Right lobe of liver (tissue), 6 donors: Measurements from ENCODE around the gene BTAF1. TPM values are rescaled to one million over a fixed set of nuclear protein-coding genes. Genes with fewer than 3 reads are reported as not detected.

ENCODE experiments used
- ATAC-seq, 4 donors: fragments of 200-7000 bp; cut with Tn5 transposase; one replicate each; pipeline ENCODE4 v1.9.1; 2020; ENCODE audit warnings: mild to moderate bottlenecking in 4 of 4, moderate library complexity in 4 of 4
- DNase-seq, 3 donors: peaks; one replicate each; pipeline ENCODE4 v3.0.0-alpha.2; 2020
- H3K27ac ChIP-seq, 3 donors: fragments of 200-600 bp; one replicate each; pipeline ENCODE4 v1.8.0; 2022
- H3K27me3 ChIP-seq, 2 donors: fragments of 200-600 bp; one replicate each; pipeline ENCODE4 v1.8.0; 2022
- H3K36me3 ChIP-seq, 4 donors: fragments of 200-600 bp; sonication (generic) in 1 of 4; one replicate each; pipeline versions ENCODE4 v1.5.1 to v1.8.0; 2017 to 2022; ENCODE audit warnings: control low read depth in 1 of 4
- H3K4me1 ChIP-seq, 4 donors: fragments of 200-600 bp; sonication (generic) in 1 of 4; one replicate each; pipeline versions ENCODE4 v1.5.1 to v1.8.0; 2017 to 2022; ENCODE audit warnings: control low read depth in 1 of 4
- H3K4me3 ChIP-seq, 3 donors: fragments of 200-600 bp; one replicate each; pipeline ENCODE4 v1.8.0; 2022
- H3K9me3 ChIP-seq, 4 donors: fragments of 200-600 bp; sonication (generic) in 1 of 4; one replicate each; pipeline versions ENCODE4 v1.5.1 to v1.8.0; 2017 to 2022; ENCODE audit warnings: control low read depth in 1 of 4
- POLR2A ChIP-seq: fragments of 450-650 bp; IDR thresholded peaks from one replicate; pipeline ENCODE4 v1.6.1; 2017; ENCODE audit warnings: antibody characterized with exemption, mild to moderate bottlenecking
- WGBS: methylation state at CpG from one replicate; pipeline ENCODE4 v1.1.6; 2018; ENCODE audit warnings: low coverage, low lambda C conversion rate; ENCODE audit not compliant: insufficient coverage; ENCODE audit errors: missing lambda C conversion rate; 5-methylcytosine and 5-hydroxymethylcytosine counted together
- intact Hi-C, 2 donors: fragments of 100-400 bp; cut with DNase I; formaldehyde crosslinking; loops; one replicate each; pipeline versions ENCODE4 v1.11.2 to v1.14.1; 2022
- long read RNA-seq: library from polyadenylated mRNA; unstranded; transcript quantifications from one replicate; pipeline ENCODE4 v2.0.0, GENCODE V29; 2019
- total RNA-seq, 6 experiments: library from RNA; depleted of rRNA in 2 of 6; stranded (reverse); fragments of >200 nt in 2 of 6; fragmentation: NEBNext Ultra II Directional in 3 of 6; extraction: Animal tissue kit (Norgen Biotek cat#: 25700) in 3 of 6; gene quantifications; one replicate each; pipeline versions ENCODE4 v1.1.0 to v1.2.4, GENCODE V29; 2016 to 2023
- TF ChIP-seq, protein P1 (sequence below), 4 donors: fragments of 200-600 bp in 3 of 4; fragments of 450-650 bp in 1 of 4; IDR thresholded peaks; one replicate each; pipeline versions ENCODE4 v1.5.1 to v1.8.0; 2016 to 2022; ENCODE audit warnings: antibody characterized with exemption in 4 of 4, mild to moderate bottlenecking in 2 of 4
- donor health status: DM: no; HTN: yes; CAD: no.
- donor health status: DM: no; HTN: no; CAD: no.
- donor health status: DM: no; HTN: no; CAD: no.
- donor health status: DM: no; HTN: yes; CAD: no.
- donor health status: DM: no; HTN: yes; CAD: no.

Gene BTAF1
- 10 to 100 TPM; 13.4 to 20.3 (median 17.4) TPM for total RNA-seq
- long read RNA-seq, partial matches to known transcripts, result 1 of 1 reads
- long read RNA-seq, other reads (novel, unspliced or antisense), result 0 of 1 reads

- H3K27ac ChIP-seq, result peak within 1 kb of the TSS; percentile 95 to 98 (median 98)
- peak; percentile 95 to 99 (median 98) for ATAC-seq
- no peaks in the 10 kb centered on the region for H3K27me3 ChIP-seq
- peaks cover 0 to 10% (median 0%) of the 10 kb centered on the region in 4 donors for H3K4me1 ChIP-seq
- intact Hi-C loops, result no loop called here
- peak within 1 kb of the TSS; percentile 69 to 89 (median 82) for H3K4me3 ChIP-seq
- H3K36me3 ChIP-seq, result no peaks in the 10 kb centered on the region
- TF ChIP-seq POLR2A, result peak; percentile 92
- TF ChIP-seq, protein P1, sequence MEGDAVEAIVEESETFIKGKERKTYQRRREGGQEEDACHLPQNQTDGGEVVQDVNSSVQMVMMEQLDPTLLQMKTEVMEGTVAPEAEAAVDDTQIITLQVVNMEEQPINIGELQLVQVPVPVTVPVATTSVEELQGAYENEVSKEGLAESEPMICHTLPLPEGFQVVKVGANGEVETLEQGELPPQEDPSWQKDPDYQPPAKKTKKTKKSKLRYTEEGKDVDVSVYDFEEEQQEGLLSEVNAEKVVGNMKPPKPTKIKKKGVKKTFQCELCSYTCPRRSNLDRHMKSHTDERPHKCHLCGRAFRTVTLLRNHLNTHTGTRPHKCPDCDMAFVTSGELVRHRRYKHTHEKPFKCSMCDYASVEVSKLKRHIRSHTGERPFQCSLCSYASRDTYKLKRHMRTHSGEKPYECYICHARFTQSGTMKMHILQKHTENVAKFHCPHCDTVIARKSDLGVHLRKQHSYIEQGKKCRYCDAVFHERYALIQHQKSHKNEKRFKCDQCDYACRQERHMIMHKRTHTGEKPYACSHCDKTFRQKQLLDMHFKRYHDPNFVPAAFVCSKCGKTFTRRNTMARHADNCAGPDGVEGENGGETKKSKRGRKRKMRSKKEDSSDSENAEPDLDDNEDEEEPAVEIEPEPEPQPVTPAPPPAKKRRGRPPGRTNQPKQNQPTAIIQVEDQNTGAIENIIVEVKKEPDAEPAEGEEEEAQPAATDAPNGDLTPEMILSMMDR (IDR thresholded peaks at IDR 0.05), result no peak
- 2% methylated on average over 26 of the region's 65 CpGs for WGBS
- DNase-seq, result peak; percentile 96 to 97 (median 96)
- H3K9me3 ChIP-seq, result peaks cover 0 to 6% (median 0%) of the 10 kb centered on the region in 4 donors
Measured at GRCh38 chr10:91923371-91924211, at the start of gene BTAF1. TSS of gene BTAF1 (plus strand) at chr10:91923770. CDS start at chr10:91924077, 307 bp downstream.

DNA sequence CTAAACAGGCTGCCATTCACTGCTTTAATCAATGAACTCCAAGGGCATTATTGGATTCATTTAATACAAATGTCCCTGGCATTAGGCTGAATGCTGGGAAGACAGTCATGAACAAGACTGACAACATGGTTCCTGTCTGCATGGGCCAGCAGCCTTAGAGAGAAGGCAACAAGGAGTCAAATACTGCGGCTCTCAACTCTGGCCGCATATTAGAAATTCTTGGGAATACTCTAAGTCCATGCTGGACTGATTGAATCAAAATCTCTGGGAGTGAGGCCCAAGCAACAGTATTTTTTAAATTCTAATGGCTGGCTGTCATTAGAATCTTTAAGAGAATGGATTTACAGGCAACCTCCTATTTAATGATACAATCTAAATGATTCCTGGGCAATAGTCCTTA lies 48.4 kb upstream of the BTAF1 start:
- Histone ChIP-seq H3K4me3 (no peak overlapping the region), H3K27me3 (no peaks in the 10 kb centered on the region), H3K4me1 (no peaks in the 10 kb centered on the region), H3K27ac (no peak overlapping the region), H3K36me3 (no peaks in the 10 kb centered on the region), H3K9me3 (no peaks in the 10 kb centered on the region)
- intact Hi-C loops, result no loop called here
- no peak for ATAC-seq
- TF ChIP-seq, protein P1 (IDR thresholded peaks at IDR 0.05), result no peak
- no peak for TF ChIP-seq POLR2A
- no peak for DNase-seq
- 100% methylated on average over 2 of the region's 2 CpGs for WGBS

GRCh38 chr10:91875779-91876178 lies 47.8 kb upstream of the BTAF1 start:
- no peak overlapping the region for H3K4me3 ChIP-seq
- intact Hi-C loops, result no loop called here
- WGBS, result 75% methylated on average over 1 of the region's 1 CpG
- no peak for DNase-seq
- no peaks in the 10 kb centered on the region for H3K4me1 ChIP-seq
- TF ChIP-seq POLR2A, result no peak
- TF ChIP-seq, protein P1 (IDR thresholded peaks at IDR 0.05), result no peak
- H3K27me3 ChIP-seq, result no peaks in the 10 kb centered on the region
- H3K36me3 ChIP-seq, result no peaks in the 10 kb centered on the region
- no peaks in the 10 kb centered on the region for H3K9me3 ChIP-seq
- ATAC-seq, result no peak
- no peak overlapping the region for H3K27ac ChIP-seq

- H3K27ac ChIP-seq, result no peak overlapping the region
- whole genome bisulfite sequencing, result 27% methylated on average over 7 of the region's 7 CpGs
- no peaks in the 10 kb centered on the region for H3K27me3 ChIP-seq
- intact Hi-C loops, result no loop called here
- TF ChIP-seq POLR2A, result no peak
- TF ChIP-seq, protein P1 (IDR thresholded peaks at IDR 0.05), result no peak
- H3K4me3 ChIP-seq, result no peak overlapping the region
- no peaks in the 10 kb centered on the region for H3K4me1 ChIP-seq
- H3K9me3 ChIP-seq, result no peaks in the 10 kb centered on the region
- ATAC-seq (no peak), DNase-seq (no peak)
- H3K36me3 ChIP-seq, result no peaks in the 10 kb centered on the region
Measured at GRCh38 chr10:91879515-91880170, 43.9 kb upstream of the BTAF1 start.
